MG63 (cell line): Measurements from ENCODE around the gene AIDA. TPM values are rescaled to one million over a fixed set of nuclear protein-coding genes. Genes with fewer than 3 reads are reported as not detected.
"Not testable (repeated sequence)": the region's sequence is repeated elsewhere in the genome, so short reads cannot be mapped to it uniquely, and the experiment has no call there.

Experiments used
- DNase-seq: peaks from one replicate; pipeline ENCODE4 v3.0.0-alpha.2; 2020
- H3K27me3 ChIP-seq: fragments of 250-450 bp; sonication (Bioruptor Pico); 2 replicates; pipeline ENCODE4 v1.5.1; 2020; ENCODE audit warnings: mild to moderate bottlenecking, moderate library complexity
- H3K36me3 ChIP-seq: fragments of 250-450 bp; sonication (Bioruptor Pico); 2 replicates; pipeline ENCODE4 v1.5.1; 2020; ENCODE audit warnings: mild to moderate bottlenecking, moderate library complexity
- H3K4me3 ChIP-seq: fragments of 250-450 bp; sonication (Bioruptor Pico); 2 replicates; pipeline ENCODE4 v1.5.1; 2020; ENCODE audit warnings: mild to moderate bottlenecking, moderate library complexity
- H3K9me3 ChIP-seq: fragments of 250-450 bp; sonication (Bioruptor Pico); 2 replicates; pipeline ENCODE4 v1.5.1; 2020; ENCODE audit warnings: mild to moderate bottlenecking, moderate library complexity
- total RNA-seq: library from RNA; depleted of rRNA; stranded (reverse); fragments of >200 nt; shearing (Covaris generic); gene quantifications from 2 replicates; pipeline ENCODE4 v1.2.3, GENCODE V29; 2014; ENCODE audit warnings: low replicate concordance; rRNA removed

AIDA gene
- 33.9 and 63.8 TPM in 2 replicates for total RNA-seq

- DNase-seq = peak; percentile 95
- no peaks in the 10 kb centered on the region for H3K9me3 ChIP-seq
- peak within 1 kb of the TSS; percentile 83 for H3K4me3 ChIP-seq
Measured at GRCh38 chr1:222712253-222713090, at the start of gene AIDA, which contains the start of gene BROX. TSS of gene AIDA (minus strand) at chr1:222712491. CDS start at chr1:222712317, 174 bp downstream. TSS of gene BROX (plus strand) at chr1:222712564. CDS start at chr1:222715700, 3,136 bp downstream.

GRCh38 chr1:222761083-222761482, 48.8 kb upstream of the AIDA start:
- Histone ChIP-seq H3K4me3 (no peak overlapping the region), H3K27me3 (no peaks in the 10 kb centered on the region), H3K9me3 (peaks cover 4% of the 10 kb centered on the region), H3K36me3 (no peaks in the 10 kb centered on the region)
- no peak for DNase-seq

More at GRCh38 chr1:222712253-222713090, at the start of gene AIDA, which contains the start of gene BROX:
- Histone ChIP-seq H3K36me3 (peaks cover 50% of the 10 kb centered on the region), H3K27me3 (no peaks in the 10 kb centered on the region)

- H3K36me3 ChIP-seq = no peaks in the 10 kb centered on the region
- no peak for DNase-seq
Measured at GRCh38 chr1:222759451-222760035, 47.3 kb upstream of the AIDA start.

GRCh38 chr1:222757646-222758268, 45.5 kb upstream of the AIDA start:
- no peak overlapping the region for H3K4me3 ChIP-seq
- no peak for DNase-seq
- H3K36me3 ChIP-seq = no peaks in the 10 kb centered on the region
- peaks cover 2% of the 10 kb centered on the region; the same call in 1 of the 2 replicates for H3K9me3 ChIP-seq
- H3K27me3 ChIP-seq = no peaks in the 10 kb centered on the region

More at GRCh38 chr1:222759451-222760035, 47.3 kb upstream of the AIDA start:
- no peak overlapping the region for H3K4me3 ChIP-seq
- H3K27me3 ChIP-seq = no peaks in the 10 kb centered on the region
- peaks cover 4% of the 10 kb centered on the region for H3K9me3 ChIP-seq

- Histone ChIP-seq H3K4me3 (no peak overlapping the region), H3K27me3 (no peaks in the 10 kb centered on the region), H3K36me3 (no peaks in the 10 kb centered on the region), H3K9me3 (no peaks in the 10 kb centered on the region)
- DNase-seq = peak; percentile 99
Measured at GRCh38 chr1:222754366-222755139, 42.3 kb upstream of the AIDA start.

- no peaks in the 10 kb centered on the region for H3K9me3 ChIP-seq
- H3K36me3 ChIP-seq = no peaks in the 10 kb centered on the region
- no peak overlapping the region for H3K4me3 ChIP-seq
- DNase-seq = no peak
- H3K27me3 ChIP-seq = no peaks in the 10 kb centered on the region
Measured at GRCh38 chr1:222751255-222751654, 39.0 kb upstream of the AIDA start.

- H3K4me3 ChIP-seq = no peak overlapping the region
- H3K9me3 ChIP-seq = no peaks in the 10 kb centered on the region
- no peaks in the 10 kb centered on the region for H3K27me3 ChIP-seq
- DNase-seq = no peak
- H3K36me3 ChIP-seq = no peaks in the 10 kb centered on the region
Measured at GRCh38 chr1:222750651-222751050, 38.4 kb upstream of the AIDA start.

GRCh38 chr1:222749927-222750326, 37.6 kb upstream of the AIDA start:
- H3K9me3 ChIP-seq = no peaks in the 10 kb centered on the region
- no peaks in the 10 kb centered on the region for H3K36me3 ChIP-seq
- no peak for DNase-seq
- H3K4me3 ChIP-seq = no peak overlapping the region
- no peaks in the 10 kb centered on the region for H3K27me3 ChIP-seq

GRCh38 chr1:222741630-222742457, 29.6 kb upstream of the AIDA start:
- H3K9me3 ChIP-seq, H3K4me3 ChIP-seq, DNase-seq, H3K27me3 ChIP-seq, H3K36me3 ChIP-seq: not testable (repeated sequence)

- Histone ChIP-seq H3K9me3 (no peaks in the 10 kb centered on the region), H3K36me3 (peaks cover 7% of the 10 kb centered on the region), H3K27me3 (no peaks in the 10 kb centered on the region), H3K4me3 (no peak overlapping the region)
- no peak for DNase-seq
Measured at GRCh38 chr1:222739929-222740328, 27.6 kb upstream of the AIDA start.

GRCh38 chr1:222739465-222739864, 27.2 kb upstream of the AIDA start:
- Histone ChIP-seq H3K9me3 (no peaks in the 10 kb centered on the region), H3K4me3 (no peak overlapping the region), H3K27me3 (no peaks in the 10 kb centered on the region), H3K36me3 (peaks cover 11% of the 10 kb centered on the region)
- DNase-seq = no peak

GRCh38 chr1:222736972-222737371, 24.7 kb upstream of the AIDA start, which contains the start of gene FAM177B:
TSS of gene FAM177B (plus strand) at chr1:222737202. CDS start at chr1:222746546, 9,344 bp downstream.
- Histone ChIP-seq H3K36me3 (peaks cover 34% of the 10 kb centered on the region), H3K9me3 (no peaks in the 10 kb centered on the region), H3K4me3 (no peak within 1 kb of the TSS), H3K27me3 (no peaks in the 10 kb centered on the region)
- DNase-seq = no peak

GRCh38 chr1:222736470-222736869, 24.2 kb upstream of the AIDA start:
- H3K27me3 ChIP-seq = no peaks in the 10 kb centered on the region
- H3K36me3 ChIP-seq = peaks cover 39% of the 10 kb centered on the region
- H3K4me3 ChIP-seq = no peak overlapping the region
- no peaks in the 10 kb centered on the region for H3K9me3 ChIP-seq
- no peak for DNase-seq

GRCh38 chr1:222734740-222735139, 22.4 kb upstream of the AIDA start:
- H3K27me3 ChIP-seq = no peaks in the 10 kb centered on the region
- no peak for DNase-seq
- no peak overlapping the region for H3K4me3 ChIP-seq
- H3K36me3 ChIP-seq = peaks cover 56% of the 10 kb centered on the region
- no peaks in the 10 kb centered on the region for H3K9me3 ChIP-seq

GRCh38 chr1:222732216-222733159, 20.2 kb upstream of the AIDA start:
- Histone ChIP-seq H3K27me3 (no peaks in the 10 kb centered on the region), H3K36me3 (peaks cover 78% of the 10 kb centered on the region)

More at GRCh38 chr1:222732216-222733159, 20.2 kb upstream of the AIDA start:
- no peak for DNase-seq
- H3K9me3 ChIP-seq = no peaks in the 10 kb centered on the region
- no peak overlapping the region for H3K4me3 ChIP-seq
